ENCODE data around the gene DAB1.
"Not testable (repeated sequence)": the region's sequence is repeated elsewhere in the genome, so short reads cannot be mapped to it uniquely, and the experiment has no call there.

The DAB1 gene

GRCh38 chr1:57262472-57262871 lies 161.4 kb downstream of the DAB1 start:
- no peak for DNase-seq

- no peak for DNase-seq
These were observed 165.1 kb downstream of the DAB1 start for GRCh38 chr1:57258557-57259325.

- DNase-seq = no peak
These were observed 167.9 kb downstream of the DAB1 start for GRCh38 chr1:57255945-57256344.

GRCh38 chr1:57254022-57254421 lies 169.8 kb downstream of the DAB1 start:
- DNase-seq = no peak

GRCh38 chr1:57252597-57253294 lies 171.1 kb downstream of the DAB1 start:
- no peak for DNase-seq

- DNase-seq = no peak
These were observed 173.8 kb downstream of the DAB1 start for GRCh38 chr1:57250021-57250420.

- no peak for DNase-seq
These were observed 174.3 kb downstream of the DAB1 start for GRCh38 chr1:57249511-57249910.

GRCh38 chr1:57248830-57249229 lies 175.0 kb downstream of the DAB1 start:
- no peak for DNase-seq

- DNase-seq = no peak
These were observed 185.6 kb downstream of the DAB1 start for GRCh38 chr1:57238233-57238781.

- no peak for DNase-seq
These were observed 187.9 kb downstream of the DAB1 start for GRCh38 chr1:57235730-57236510.

- no peak for DNase-seq
These were observed 189.4 kb downstream of the DAB1 start for GRCh38 chr1:57234459-57234858.

- no peak for DNase-seq
These were observed 191.4 kb downstream of the DAB1 start for GRCh38 chr1:57232500-57232899.

GRCh38 chr1:57229998-57230397 lies 193.9 kb downstream of the DAB1 start:
- no peak for DNase-seq

- DNase-seq = no peak
These were observed 194.8 kb downstream of the DAB1 start for GRCh38 chr1:57229076-57229475.

- no peak for DNase-seq
These were observed 201.1 kb downstream of the DAB1 start for GRCh38 chr1:57222801-57223200.

- DNase-seq = no peak
These were observed 201.6 kb downstream of the DAB1 start for GRCh38 chr1:57222307-57222706.

- DNase-seq = not testable (repeated sequence)
These were observed 203.0 kb downstream of the DAB1 start for GRCh38 chr1:57220905-57221304.

GRCh38 chr1:57218487-57219079 lies 205.3 kb downstream of the DAB1 start:
- DNase-seq = no peak

GRCh38 chr1:57217905-57218304 lies 206.0 kb downstream of the DAB1 start:
- DNase-seq = no peak

- no peak for DNase-seq
These were observed 208.8 kb downstream of the DAB1 start for GRCh38 chr1:57214951-57215575.

- DNase-seq = no peak
These were observed 213.0 kb downstream of the DAB1 start for GRCh38 chr1:57210881-57211280.

GRCh38 chr1:57209495-57209894 lies 214.4 kb downstream of the DAB1 start:
- no peak for DNase-seq
